HG03378 (cell line): ENCODE results near the gene NFIL3.
A peak's percentile ranks its signal among the peaks of the same experiment; 100 is the strongest.
"Not testable (repeated sequence)": the region's sequence is repeated elsewhere in the genome, so short reads cannot be mapped to it uniquely, and the experiment has no call there.

ENCODE experiments used
- ATAC-seq: cut with Tn5 transposase; IDR thresholded peaks from one replicate; pipeline ENCODE4 v1.9.1; 2021; ENCODE audit warnings: mild to moderate bottlenecking, moderate library complexity; ENCODE audit not compliant: unreplicated experiment

NFIL3 gene

DNA sequence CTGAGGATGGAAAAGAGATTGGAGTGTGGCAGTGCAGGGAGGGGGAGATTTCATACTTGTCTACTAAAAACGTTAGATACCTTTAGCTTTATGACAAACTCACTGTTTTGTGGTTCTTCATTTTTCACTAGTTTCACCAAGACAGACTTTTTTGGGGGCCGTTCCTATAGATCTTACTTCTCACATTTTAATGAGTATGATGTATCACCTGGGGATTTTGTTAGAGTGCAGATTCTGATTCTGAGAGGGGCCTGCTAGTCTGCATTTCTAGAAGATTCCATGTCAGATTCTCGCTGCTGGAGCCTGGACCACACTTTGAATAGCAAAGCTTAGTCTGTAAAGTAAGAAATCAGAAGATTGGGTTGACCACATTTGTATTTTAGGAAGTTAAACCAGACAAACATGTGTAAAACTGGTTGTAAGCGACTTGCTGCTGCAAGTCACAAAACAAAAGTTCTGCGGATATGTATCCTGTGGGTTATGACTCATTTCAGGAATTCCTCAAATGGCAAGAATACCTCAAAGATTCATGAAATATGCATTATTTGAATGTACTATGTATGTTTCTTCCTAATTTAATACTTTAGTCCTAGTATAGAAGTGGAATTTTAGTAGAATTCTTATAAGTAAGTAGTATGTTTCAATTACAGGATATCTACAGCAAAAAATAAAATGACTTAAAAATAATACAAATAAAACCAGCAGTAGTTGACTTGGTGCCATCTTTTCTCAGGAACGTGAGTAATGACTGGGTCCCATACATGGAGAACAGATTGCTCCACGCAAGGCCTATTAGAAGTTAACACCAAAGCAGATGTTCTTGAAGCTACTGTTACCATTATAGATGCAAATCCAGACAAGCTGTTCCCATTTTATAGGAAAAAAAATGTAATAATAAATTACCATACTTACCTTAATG lies 27.8 kb downstream of the NFIL3 start:
- peak; percentile 75 for ATAC-seq

DNA sequence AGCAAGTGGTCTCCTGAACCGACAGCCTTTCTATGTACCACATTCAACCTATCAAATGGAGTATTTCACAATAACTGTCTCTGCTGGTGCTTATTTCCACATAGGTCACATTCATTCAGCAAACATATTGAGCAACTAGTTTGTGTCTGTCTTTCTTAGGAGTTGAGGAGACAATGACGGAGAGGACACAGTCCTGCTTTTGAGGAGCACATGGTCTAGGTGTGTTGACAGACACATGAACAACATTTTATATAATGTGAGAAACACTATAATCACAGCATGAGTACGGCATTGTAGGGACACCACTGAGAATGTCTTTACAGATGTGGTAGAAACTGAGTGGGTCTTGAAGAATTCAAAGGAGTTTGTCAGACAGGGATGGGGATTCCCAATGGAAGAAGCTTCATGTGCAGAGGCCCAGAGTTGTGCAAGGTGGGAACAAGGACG lies 28.5 kb downstream of the NFIL3 start:
- no peak for ATAC-seq

DNA sequence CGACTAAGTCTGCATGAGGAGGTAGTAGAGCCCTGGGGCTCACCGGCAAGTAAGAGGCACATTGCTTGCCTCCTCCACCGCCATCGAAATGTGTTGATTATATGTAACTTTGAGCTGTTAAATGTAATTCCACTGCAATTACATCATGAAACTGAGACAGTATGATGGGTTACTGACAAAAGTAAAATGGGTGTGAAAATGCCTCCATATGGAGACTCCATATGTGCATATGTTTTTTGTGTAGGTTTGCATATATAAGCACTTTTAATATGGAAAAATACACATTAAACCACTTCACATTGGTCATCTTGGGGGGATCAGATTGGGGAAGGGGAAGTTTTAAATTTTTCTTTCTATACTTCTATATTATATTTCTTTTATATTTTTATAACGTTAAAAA lies 29.8 kb downstream of the NFIL3 start:
- no peak for ATAC-seq

DNA sequence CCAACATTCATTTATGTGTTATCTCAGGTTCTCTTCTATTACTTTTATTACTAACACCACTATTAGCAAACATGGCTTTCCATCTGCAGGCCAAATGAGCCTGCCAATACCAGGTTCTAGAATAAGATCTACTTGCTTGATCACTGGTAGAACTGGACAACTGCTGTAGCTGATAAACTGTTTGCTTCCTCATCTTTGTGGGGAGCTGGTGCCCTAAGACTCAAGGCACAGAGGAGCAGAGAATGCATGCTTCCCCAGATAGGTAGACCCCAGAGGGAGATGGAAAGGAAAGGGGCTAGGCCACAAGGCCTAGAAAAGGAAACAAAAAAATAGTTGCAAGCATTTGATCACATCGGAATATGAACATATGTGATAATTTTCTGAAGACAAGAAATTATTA lies 31.2 kb downstream of the NFIL3 start:
- ATAC-seq, result no peak

DNA sequence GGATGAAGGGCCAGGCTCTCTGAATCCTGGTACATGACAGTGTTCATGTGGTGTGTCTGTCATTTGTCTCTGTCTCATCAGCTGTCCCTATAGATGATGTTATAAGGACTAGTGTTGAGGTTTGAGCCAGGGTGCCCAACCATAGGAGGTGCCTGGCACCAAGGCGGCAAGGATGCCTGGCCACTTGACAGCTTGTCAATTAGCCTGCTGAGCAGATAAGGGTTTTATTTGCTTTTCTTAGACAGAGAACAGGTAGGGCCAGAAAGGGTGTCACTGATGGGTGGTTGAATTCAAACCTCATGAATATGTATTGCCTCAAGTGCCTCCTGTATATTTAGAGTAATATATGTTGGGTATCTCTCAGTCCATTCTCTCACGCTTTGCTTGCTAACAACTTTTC lies 31.8 kb downstream of the NFIL3 start:
- no peak for ATAC-seq

GRCh38 chr9:91391412-91391811 lies 32.2 kb downstream of the NFIL3 start:
- no peak for ATAC-seq

DNA sequence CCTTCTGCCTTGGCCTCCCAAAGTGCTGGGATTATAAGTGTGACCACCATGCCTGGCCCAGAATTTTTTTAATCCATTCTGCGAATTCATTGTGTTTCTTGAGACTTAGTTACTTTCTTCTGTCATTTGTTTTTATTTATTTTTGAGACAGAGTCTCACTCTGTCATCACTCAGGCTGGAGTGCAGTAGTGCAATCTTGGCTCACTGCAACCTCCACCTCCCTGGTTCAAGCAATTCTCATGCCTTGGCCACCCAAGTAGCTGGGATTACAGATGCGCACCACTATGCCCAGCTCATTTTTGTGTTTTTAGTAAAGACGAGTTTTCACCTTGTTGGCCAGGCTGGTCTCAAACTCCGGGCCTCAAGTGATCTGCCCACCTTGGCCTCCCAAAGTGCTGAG lies 33.9 kb downstream of the NFIL3 start:
- not testable (repeated sequence) for ATAC-seq

DNA sequence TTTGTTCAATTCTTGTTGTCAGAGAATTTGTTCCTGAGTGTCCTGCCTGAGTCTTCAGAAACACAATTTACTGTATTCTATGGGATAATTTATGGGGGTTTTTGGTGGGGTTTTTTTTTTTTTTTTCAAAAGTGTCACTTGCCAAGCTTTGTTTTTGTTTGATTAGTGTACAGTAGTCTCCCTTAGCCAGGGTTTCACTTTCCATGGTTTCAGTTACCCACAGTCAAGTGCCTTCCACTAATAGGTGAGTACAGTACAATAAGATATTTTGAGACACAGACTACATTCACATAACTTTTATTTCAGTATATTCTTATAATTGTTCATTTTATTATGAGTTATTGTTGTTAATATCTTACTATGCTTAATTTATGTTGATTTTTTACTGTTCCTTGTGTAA lies 36.9 kb downstream of the NFIL3 start:
- no peak for ATAC-seq

- ATAC-seq, result no peak
Measured at GRCh38 chr9:91384954-91385353, 38.7 kb downstream of the NFIL3 start.

GRCh38 chr9:91383577-91383976 lies 40.1 kb downstream of the NFIL3 start:
- ATAC-seq, result no peak

DNA sequence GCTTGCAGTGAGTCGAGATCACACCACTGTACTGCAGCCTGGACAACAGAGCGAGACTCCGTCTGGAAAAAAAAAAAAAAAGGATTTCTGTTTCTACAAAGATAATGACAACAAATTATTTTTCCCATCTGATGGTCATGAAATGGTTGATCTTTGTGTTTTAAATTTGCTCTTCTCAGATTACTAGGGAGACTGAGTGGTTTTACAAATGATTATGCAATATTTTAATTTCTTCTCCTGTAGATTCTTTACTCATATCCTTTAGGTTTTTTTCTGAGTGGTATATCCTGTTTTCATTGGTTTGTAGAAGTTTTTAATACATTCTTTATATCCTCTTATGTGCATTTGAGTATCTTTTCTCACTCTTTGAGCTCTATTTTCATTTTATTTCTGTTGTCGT lies 41.3 kb downstream of the NFIL3 start:
- no peak for ATAC-seq

DNA sequence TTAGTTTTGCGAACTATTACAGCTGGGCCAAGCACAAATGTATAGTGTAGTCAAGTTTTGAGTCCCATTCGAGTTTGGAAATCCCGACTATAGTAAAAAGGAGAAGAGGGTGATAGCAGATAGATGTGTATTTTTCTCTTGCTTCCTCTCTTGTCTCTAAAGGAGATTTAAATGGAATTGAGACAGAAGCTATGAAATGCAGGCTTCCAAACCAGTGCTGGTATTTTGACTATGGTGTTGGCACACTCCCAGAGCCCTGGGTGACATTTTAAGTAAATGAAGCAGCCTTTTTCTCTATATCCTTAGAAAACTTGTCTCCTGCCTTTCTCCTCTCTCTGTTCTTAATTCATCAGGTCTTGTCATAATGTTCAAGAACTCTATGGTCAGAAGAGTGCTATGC lies 44.2 kb downstream of the NFIL3 start:
- ATAC-seq, result no peak

DNA sequence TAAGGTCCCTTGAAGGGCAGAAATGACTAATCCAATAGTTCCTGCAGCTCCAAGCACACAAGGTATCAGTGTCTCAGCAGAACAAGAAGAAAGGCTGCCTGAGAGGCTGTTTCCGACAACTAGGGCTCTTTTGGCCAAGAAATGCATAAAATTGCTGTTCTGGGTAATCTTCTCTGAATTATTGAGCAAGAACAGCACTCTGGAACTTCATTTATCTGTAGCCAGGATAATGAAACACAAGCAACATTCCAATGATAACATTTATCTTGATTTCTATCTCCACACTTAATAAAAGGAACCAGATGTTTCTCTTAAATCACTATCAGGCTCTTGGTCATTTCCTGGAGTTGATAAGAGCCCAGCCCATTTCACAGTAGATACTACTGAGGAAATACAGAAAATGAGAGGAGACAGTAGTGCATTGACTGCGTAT lies 44.9 kb downstream of the NFIL3 start:
- ATAC-seq, result no peak

GRCh38 chr9:91378054-91378453 lies 45.6 kb downstream of the NFIL3 start:
- not testable (repeated sequence) for ATAC-seq

DNA sequence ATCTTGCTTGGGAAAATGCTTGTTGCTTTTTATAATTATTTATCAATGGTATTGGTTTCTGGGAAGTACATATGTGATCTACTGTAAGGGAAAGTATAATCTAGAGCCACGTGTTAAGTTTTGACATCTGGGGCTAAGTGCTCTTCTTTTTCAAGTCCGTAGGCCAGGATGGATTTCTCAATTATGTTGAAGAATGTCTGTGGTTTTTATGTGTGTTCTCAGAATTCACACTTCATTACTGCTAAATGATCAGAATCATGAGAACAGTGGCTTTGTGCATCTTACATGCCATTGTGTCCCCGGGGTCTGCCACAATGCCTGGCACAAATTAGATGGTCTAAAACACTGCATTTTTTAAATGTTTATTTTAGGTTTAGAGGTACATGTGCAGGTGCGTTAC lies 47.4 kb downstream of the NFIL3 start:
- no peak for ATAC-seq

- no peak for ATAC-seq
Measured at GRCh38 chr9:91374939-91375338, 48.7 kb downstream of the NFIL3 start.

- no peak for ATAC-seq
Measured at GRCh38 chr9:91371894-91372293, 51.7 kb downstream of the NFIL3 start.

GRCh38 chr9:91370006-91370405 lies 53.6 kb downstream of the NFIL3 start:
- ATAC-seq, result not testable (repeated sequence)

- no peak for ATAC-seq
Measured at GRCh38 chr9:91364702-91365101, 58.9 kb downstream of the NFIL3 start.

- ATAC-seq, result no peak
Measured at GRCh38 chr9:91364005-91364404, 59.6 kb downstream of the NFIL3 start.

- ATAC-seq, result peak; percentile 7
Measured at GRCh38 chr9:91362051-91362611, 61.5 kb downstream of the NFIL3 start.

- ATAC-seq, result peak; percentile 48
Measured at GRCh38 chr9:91361291-91362050, 62.2 kb downstream of the NFIL3 start, which contains the start of gene AUH. Gene AUH, minus strand, starts transcription at chr9:91361918. Its CDS starts 29 bp downstream, at chr9:91361889.
